K562 (cell line): Measurements from ENCODE around the gene ARHGAP10. TPM values are rescaled to one million over a fixed set of nuclear protein-coding genes. Genes with fewer than 3 reads are reported as not detected.

Experiments used
- ATAC-seq: fragments of 200-7000 bp; cut with Tn5 transposase; 3 replicates; pipeline ENCODE4 v1.9.1; 2020; ENCODE audit warnings: moderate library complexity
- BruUV-seq: library from RNA; stranded (reverse); fragments of 400-500 nt; replicated peaks from 2 replicates; lab custom pipeline; 2021; lab: Mats Ljungman, UMichigan
- CTCF ChIA-PET: fragments of 300-600 bp; formaldehyde crosslinking; extraction: SDS; loops from one replicate; lab custom pipeline; 2021; ENCODE audit warnings: low intra/inter-chr PET ratio; lab: Yijun Ruan, JAX
- POLR2A ChIA-PET: fragments of 300-600, 350-650 bp; sonication (Branson Sonifier 250); formaldehyde crosslinking; extraction: SDS; loops from one replicate; lab custom pipeline; 2021; ENCODE audit warnings: antibody characterized with exemption, inconsistent platforms; lab: Yijun Ruan, JAX
- DNase-seq, 4 experiments: peaks; one replicate each; pipeline versions ENCODE4 v3.0.0 to v3.0.0-alpha.2; 2011 to 2018; ENCODE audit warnings: low spot score in 3 of 4, mixed read lengths in 3 of 4; ENCODE audit errors: extremely low read depth in 1 of 4
- FAIRE-seq: peaks from 2 replicates; lab custom pipeline; 2011; peaks lifted over from hg19 to GRCh38; lab: Jason Lieb, UNC
- H2AFZ ChIP-seq: 2 replicates; pipeline ENCODE4 v1.6.0; 2011; ENCODE audit warnings: low read depth, low read length, control low read depth, inconsistent platforms
- H3K27ac ChIP-seq: fragments of 200-600 bp; 3 replicates; pipeline ENCODE4 v1.8.0; 2011; ENCODE audit warnings: low read depth, mild to moderate bottlenecking, control low read depth, inconsistent platforms, low read length, moderate library complexity, mixed read lengths; ENCODE audit errors: extremely low read depth
- H3K27me3 ChIP-seq, 2 experiments: fragments of 300-600 bp in 1 of 2; 2 replicates in 1 of 2; 3 replicates in 1 of 2; pipeline versions ENCODE4 v1.6.0 to v1.8.0; 2011; ENCODE audit warnings: inconsistent platforms in 2 of 2, low read length in 2 of 2, mild to moderate bottlenecking in 1 of 2, mixed read lengths in 1 of 2, moderate library complexity in 1 of 2; ENCODE audit not compliant: control insufficient read depth in 2 of 2, insufficient read depth in 2 of 2
- H3K36me3 ChIP-seq: fragments of 300-600 bp; 3 replicates; pipeline ENCODE4 v1.8.0; 2011; ENCODE audit warnings: mild to moderate bottlenecking, low read length, inconsistent platforms; ENCODE audit not compliant: control insufficient read depth, insufficient read depth
- H3K4me1 ChIP-seq, 2 experiments: fragments of 200-600 bp in 1 of 2; replicated peaks in 1 of 2; 2 replicates in 1 of 2; 3 replicates in 1 of 2; pipeline versions ENCODE4 v1.5.1 to v1.8.0; 2011; ENCODE audit warnings: inconsistent platforms in 2 of 2, low read length in 2 of 2, mild to moderate bottlenecking in 1 of 2, mixed read lengths in 1 of 2, moderate library complexity in 1 of 2; ENCODE audit not compliant: control insufficient read depth in 2 of 2, insufficient read depth in 2 of 2
- H3K4me2 ChIP-seq: 2 replicates; pipeline ENCODE4 v1.6.1; 2011; ENCODE audit warnings: low read length, control low read depth, inconsistent platforms, mixed read lengths; ENCODE audit not compliant: insufficient read depth
- H3K4me3 ChIP-seq: fragments of 200-600 bp; sonication (generic), shearing (Covaris generic); 2 replicates; pipeline ENCODE4 v1.5.1; 2016; ENCODE audit warnings: control low read depth, inconsistent platforms
- H3K79me2 ChIP-seq: fragments of 200-600 bp; 3 replicates; pipeline ENCODE4 v1.8.0; 2011; ENCODE audit warnings: low read length, inconsistent platforms; ENCODE audit not compliant: control insufficient read depth, insufficient read depth
- H3K9ac ChIP-seq, 2 experiments: 2 replicates each; pipeline versions ENCODE4 v1.6.0 to v1.6.1; 2011; ENCODE audit warnings: low read depth in 2 of 2, low read length in 2 of 2, control low read depth in 1 of 2, inconsistent platforms in 1 of 2, mild to moderate bottlenecking in 1 of 2, mixed read lengths in 1 of 2; ENCODE audit not compliant: insufficient read depth in 1 of 2
- H3K9me1 ChIP-seq: one replicate; pipeline ENCODE4 v1.6.0; 2011; ENCODE audit warnings: inconsistent platforms, mild to moderate bottlenecking, low read length, moderate library complexity; ENCODE audit not compliant: control insufficient read depth, insufficient read depth
- H3K9me3 ChIP-seq: replicated peaks from 2 replicates; pipeline ENCODE4 v1.5.1; 2011; ENCODE audit warnings: low read depth, low read length, inconsistent platforms; ENCODE audit not compliant: control insufficient read depth, insufficient read depth
- H4K20me1 ChIP-seq: replicated peaks from 2 replicates; pipeline ENCODE4 v1.6.1; 2011; ENCODE audit warnings: low read length, inconsistent platforms, mixed read lengths; ENCODE audit not compliant: control insufficient read depth, insufficient read depth
- BRD4 ChIP-seq: fragments of 200-600 bp; sonication (generic); IDR thresholded peaks from 2 replicates; pipeline ENCODE4 v1.6.1; 2017; ENCODE audit warnings: inconsistent platforms
- CBFA2T2 ChIP-seq: fragments of 450-650 bp; conservative IDR thresholded peaks from 2 replicates; pipeline ENCODE4 v1.6.1; 2017; ENCODE audit warnings: mild to moderate bottlenecking
- CBFA2T3 ChIP-seq: fragments of 450-650 bp; IDR thresholded peaks from 2 replicates; pipeline ENCODE4 v1.6.1; 2017
- CBFB ChIP-seq: sonication (generic); formaldehyde crosslinking; IDR thresholded peaks from 2 replicates; pipeline ENCODE4 v1.4.0; 2020; ENCODE audit warnings: mild to moderate bottlenecking, missing genetic modification reagents
- JUNB ChIP-seq: fragments of 450-650 bp; formaldehyde crosslinking; conservative IDR thresholded peaks from 2 replicates; pipeline ENCODE4 v1.4.0; 2020; ENCODE audit warnings: mild to moderate bottlenecking
- MTA3 ChIP-seq: fragments of 450-650 bp; formaldehyde crosslinking; IDR thresholded peaks from 2 replicates; pipeline ENCODE4 v1.6.1; 2017; ENCODE audit warnings: mild to moderate bottlenecking, borderline replicate concordance
- NR1H2 ChIP-seq: sonication (generic); formaldehyde crosslinking; IDR thresholded peaks from 2 replicates; pipeline ENCODE4 v1.4.0; 2020; ENCODE audit warnings: mild to moderate bottlenecking, missing genetic modification reagents
- POU5F1 ChIP-seq: fragments of 150-350 bp; IDR thresholded peaks from 2 replicates; pipeline ENCODE4 v1.6.1; 2014; ENCODE audit warnings: borderline replicate concordance, low read length, low read depth, mild to moderate bottlenecking; ENCODE audit not compliant: partially characterized antibody
- SREBF1 ChIP-seq: fragments of 150-350 bp; IDR thresholded peaks from 2 replicates; pipeline ENCODE4 v1.6.1; 2014; ENCODE audit warnings: antibody characterized with exemption, low read depth, low read length, borderline replicate concordance
- TAF9B ChIP-seq: fragments of 450-650 bp; IDR thresholded peaks from 2 replicates; pipeline ENCODE4 v1.6.1; 2018; ENCODE audit warnings: mild to moderate bottlenecking; ENCODE audit not compliant: partially characterized antibody
- THAP7 ChIP-seq: fragments of 250-450 bp; sonication (Bioruptor Pico); IDR thresholded peaks from 2 replicates; pipeline ENCODE4 v1.5.0; 2021
- TSC22D4 ChIP-seq: fragments of 450-650 bp; IDR thresholded peaks from 2 replicates; pipeline ENCODE4 v1.6.1; 2016; ENCODE audit warnings: missing genetic modification characterization, missing biosample characterization, control low read depth
- ZNF830 ChIP-seq: fragments of 250-450 bp; sonication (Bioruptor Pico); IDR thresholded peaks from 2 replicates; pipeline ENCODE4 v1.5.0; 2021; ENCODE audit warnings: mild to moderate bottlenecking
- WGBS: fragments of 100-300 bp; shearing (Covaris generic); methylation state at CpG from one replicate; pipeline ENCODE4 v1.1.6; 2016; ENCODE audit warnings: low coverage, mixed read lengths; ENCODE audit not compliant: insufficient coverage; ENCODE audit errors: missing lambda C conversion rate; 5-methylcytosine and 5-hydroxymethylcytosine counted together
- in situ Hi-C: fragments of 300-500 bp; cut with MboI; formaldehyde crosslinking; loops from 4 replicates; pipeline ENCODE4 v1.15.0; 2018; ENCODE audit warnings: inconsistent platforms, mixed read lengths
- intact Hi-C: fragments of 100-400 bp; cut with micrococcal nuclease; formaldehyde crosslinking; loops from 2 replicates; pipeline ENCODE4 v1.14.2; 2022
- polyA plus RNA-seq, 8 experiments: library from polyadenylated mRNA; depleted of rRNA in 4 of 8; stranded (reverse) in 5 of 8; unstranded in 3 of 8; fragments of >200 nt; fragmentation: Nextera tagmentation in 2 of 8; fragmentation: Illumina TruSeq in 1 of 8; extraction: Ambion mirVana in 2 of 8; extraction: Trizol in 1 of 8; gene quantifications; 2 replicates each; pipeline versions ENCODE4 v1.2.1 to v1.2.3, GENCODE V29; 2011 to 2014; ENCODE audit warnings: inconsistent platforms in 1 of 8, missing spikeins in 1 of 8
- total RNA-seq, 7 experiments: library from RNA; depleted of rRNA in 6 of 7; stranded (reverse); fragments of >200 nt in 6 of 7; fragmentation: Illumina TruSeq in 2 of 7; extraction: Trizol in 2 of 7; gene quantifications; 2 replicates each; pipeline versions ENCODE4 v1.2.1 to v1.2.3, GENCODE V29; 2011 to 2021; ENCODE audit warnings: low replicate concordance in 1 of 7
- TF ChIP-seq, protein P1 (sequence below): fragments of 250-450 bp; sonication (Bioruptor Pico); IDR thresholded peaks from 2 replicates; pipeline ENCODE4 v1.4.0; 2020; ENCODE audit warnings: mild to moderate bottlenecking

ARHGAP10 gene
- total and polyA plus RNA-seq, 9 of the 15 experiments (the other 6 are each of a cell fraction or from before 2014, with no cell fraction given), result 0.03 to 0.22 (median 0.06) TPM; not detected in 3

GRCh38 chr4:147847751-147848590 is 116.1 kb downstream of the ARHGAP10 start:
- Histone ChIP-seq H3K4me2 (no peak overlapping the region), H2AFZ (no peak overlapping the region), H3K4me1 (no peaks in the 10 kb centered on the region; a peak in 1 of 5 replicates), H3K9me1 (no peaks in the 10 kb centered on the region), H3K79me2 (no peaks in the 10 kb centered on the region), H3K27ac (no peak overlapping the region), H3K4me3 (no peak overlapping the region), H4K20me1 (no peaks in the 10 kb centered on the region), H3K9ac (no peak overlapping the region), H3K9me3 (no peaks in the 10 kb centered on the region; the same call in 1 of the 2 replicates), H3K27me3 (no peaks in the 10 kb centered on the region), H3K36me3 (no peaks in the 10 kb centered on the region)
- BruUV-seq, result no TSS peak
- ATAC-seq (no peak), FAIRE-seq (no peak), DNase-seq (no peak)
- ChIA-PET CTCF (no interaction called here), POLR2A (interaction anchor here (0.5 kb wide), 1 partner anchor 164 kb away, joined by 3 read pairs; the partner anchor contains the start of gene PRMT9)
- intact Hi-C loops, result no loop called here
- in situ Hi-C loops, result no loop called here
- WGBS, result 3% methylated on average over 8 of the region's 8 CpGs
- TF ChIP-seq THAP7 (CRISPR knock-in tag) (no peak), CBFA2T3 (no peak), NR1H2 (CRISPR knock-in tag) (no peak), POU5F1 (no peak), MTA3 (no peak), TSC22D4 (tag) (no peak), CBFA2T2 (no peak), JUNB (CRISPR knock-in tag) (no peak), BRD4 (no peak), TAF9B (no peak), CBFB (CRISPR knock-in tag) (no peak), SREBF1 (no peak), ZNF830 (CRISPR knock-in tag) (no peak)
- TF ChIP-seq, protein P1, sequence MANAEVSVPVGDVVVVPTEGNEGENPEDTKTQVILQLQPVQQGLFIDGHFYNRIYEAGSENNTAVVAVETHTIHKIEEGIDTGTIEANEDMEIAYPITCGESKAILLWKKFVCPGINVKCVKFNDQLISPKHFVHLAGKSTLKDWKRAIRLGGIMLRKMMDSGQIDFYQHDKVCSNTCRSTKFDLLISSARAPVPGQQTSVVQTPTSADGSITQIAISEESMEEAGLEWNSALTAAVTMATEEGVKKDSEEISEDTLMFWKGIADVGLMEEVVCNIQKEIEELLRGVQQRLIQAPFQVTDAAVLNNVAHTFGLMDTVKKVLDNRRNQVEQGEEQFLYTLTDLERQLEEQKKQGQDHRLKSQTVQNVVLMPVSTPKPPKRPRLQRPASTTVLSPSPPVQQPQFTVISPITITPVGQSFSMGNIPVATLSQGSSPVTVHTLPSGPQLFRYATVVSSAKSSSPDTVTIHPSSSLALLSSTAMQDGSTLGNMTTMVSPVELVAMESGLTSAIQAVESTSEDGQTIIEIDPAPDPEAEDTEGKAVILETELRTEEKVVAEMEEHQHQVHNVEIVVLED (CRISPR knock-in tag), result no peak
